Measurements from ENCODE around the gene TMEM232. TPM values are rescaled to one million over a fixed set of nuclear protein-coding genes. Genes with fewer than 3 reads are reported as not detected.

Gene TMEM232
- total RNA-seq = 1 to 10 TPM in 2 of 5 donors, not detected in 3; 6.4 to 8.8 TPM
- polyA plus RNA-seq = 1 to 10 TPM; 1.2 to 5.2 (median 1.3) TPM
- long read RNA-seq, donor 1 = 0 reads
- long read RNA-seq, donor 2 = 0 reads
- long read RNA-seq, donor 3 = 0 reads
- long read RNA-seq, donor 4 = 0 reads
- long read RNA-seq, donor 5 = 0 reads
- long read RNA-seq, donor 6 = 0 reads
- long read RNA-seq, donor 7, partial matches to known transcripts = 0 of 1 reads
- long read RNA-seq, donor 7, other reads (novel, unspliced or antisense) = 0 of 1 reads
- long read RNA-seq, donor 8 = 0 reads
- long read RNA-seq, donor 9 = 0 reads
- long read RNA-seq, donor 10 = 0 reads

- Histone ChIP-seq H3K36me3 (no peaks in the 10 kb centered on the region), H3K9me3 (no peaks in the 10 kb centered on the region), H3K27me3 (no peaks in the 10 kb centered on the region), H3K27ac (no peak within 1 kb of the TSS), H3K4me1 (peaks cover 0 to 4% (median 0%) of the 10 kb centered on the region in 4 donors), H3K4me3 (peak within 1 kb of the TSS; percentile 37 to 50 (median 48))
- DNase-seq = peak; percentile 77 to 93
- no peak for TF ChIP-seq EP300 (IDR thresholded peaks at IDR 0.05)
- TF ChIP-seq CTCF (IDR thresholded peaks at IDR 0.05) = no peak
- no peak for TF ChIP-seq POLR2A (IDR thresholded peaks at IDR 0.05)
- no peak for TF ChIP-seq POLR2AphosphoS5 (IDR thresholded peaks at IDR 0.05)
- intact Hi-C loops (cut with DNase I; ENCODE audit: low total_unique reads) = no loop called here
- WGBS, 5 donors = 21 to 36% (median 29%) methylated on average over 17 of the region's 17 CpGs
Observed at GRCh38 chr5:110726249-110727024, at the start of gene TMEM232. Gene TMEM232, minus strand, starts transcription at chr5:110726671. Its CDS starts 59,319 bp downstream, at chr5:110667352.

GRCh38 chr5:110770286-110770685 lies 43.8 kb upstream of the TMEM232 start:
- no peak for DNase-seq
- Histone ChIP-seq H3K9me3 (no peaks in the 10 kb centered on the region), H3K4me3 (no peak overlapping the region), H3K36me3 (no peaks in the 10 kb centered on the region), H3K27ac (no peak overlapping the region), H3K27me3 (no peaks in the 10 kb centered on the region), H3K4me1 (no peaks in the 10 kb centered on the region)
- TF ChIP-seq POLR2AphosphoS5 (IDR thresholded peaks at IDR 0.05) (no peak), EP300 (IDR thresholded peaks at IDR 0.05) (no peak), CTCF (IDR thresholded peaks at IDR 0.05) (no peak), POLR2A (IDR thresholded peaks at IDR 0.05) (no peak)
- intact Hi-C loops (cut with DNase I; ENCODE audit: low total_unique reads) = no loop called here

GRCh38 chr5:110769000-110769681 lies 42.7 kb upstream of the TMEM232 start:
- TF ChIP-seq CTCF (IDR thresholded peaks at IDR 0.05) (no peak), EP300 (IDR thresholded peaks at IDR 0.05) (no peak), POLR2AphosphoS5 (IDR thresholded peaks at IDR 0.05) (peak in 2 of 3 donors; percentile 35 to 37)
- DNase-seq = peak in 1 of 2 donors; percentile 47
- H3K9me3 ChIP-seq = no peaks in the 10 kb centered on the region
- intact Hi-C loops (cut with DNase I; ENCODE audit: low total_unique reads) = no loop called here
- no peak overlapping the region for H3K4me3 ChIP-seq
- H3K4me1 ChIP-seq = no peaks in the 10 kb centered on the region
- no peaks in the 10 kb centered on the region for H3K27me3 ChIP-seq
- no peaks in the 10 kb centered on the region for H3K36me3 ChIP-seq
- 41 to 59% (median 52%) methylated on average over 5 of the region's 5 CpGs for WGBS, 5 donors
- H3K27ac ChIP-seq = peak overlapping the region in 1 of 5 donors; percentile 31

- TF ChIP-seq EP300 (IDR thresholded peaks at IDR 0.05) (no peak), POLR2A (IDR thresholded peaks at IDR 0.05) (no peak)
- DNase-seq = peak in 1 of 2 donors; percentile 19
- Histone ChIP-seq H3K27ac (no peak overlapping the region), H3K4me3 (no peak overlapping the region), H3K27me3 (no peaks in the 10 kb centered on the region), H3K9me3 (no peaks in the 10 kb centered on the region), H3K36me3 (peaks cover 0 to 4% (median under 1%) of the 10 kb centered on the region in 4 donors), H3K4me1 (no peaks in the 10 kb centered on the region)
- intact Hi-C loops (cut with DNase I; ENCODE audit: low total_unique reads) = no loop called here
- 67 to 79% (median 75%) methylated on average over 4 of the region's 4 CpGs for WGBS, 5 donors
Observed at GRCh38 chr5:110768138-110768860, 41.8 kb upstream of the TMEM232 start.

Measured in stomach (tissue), 19 donors.